ENCODE results near the gene PLA2G1B.

PLA2G1B gene

DNA sequence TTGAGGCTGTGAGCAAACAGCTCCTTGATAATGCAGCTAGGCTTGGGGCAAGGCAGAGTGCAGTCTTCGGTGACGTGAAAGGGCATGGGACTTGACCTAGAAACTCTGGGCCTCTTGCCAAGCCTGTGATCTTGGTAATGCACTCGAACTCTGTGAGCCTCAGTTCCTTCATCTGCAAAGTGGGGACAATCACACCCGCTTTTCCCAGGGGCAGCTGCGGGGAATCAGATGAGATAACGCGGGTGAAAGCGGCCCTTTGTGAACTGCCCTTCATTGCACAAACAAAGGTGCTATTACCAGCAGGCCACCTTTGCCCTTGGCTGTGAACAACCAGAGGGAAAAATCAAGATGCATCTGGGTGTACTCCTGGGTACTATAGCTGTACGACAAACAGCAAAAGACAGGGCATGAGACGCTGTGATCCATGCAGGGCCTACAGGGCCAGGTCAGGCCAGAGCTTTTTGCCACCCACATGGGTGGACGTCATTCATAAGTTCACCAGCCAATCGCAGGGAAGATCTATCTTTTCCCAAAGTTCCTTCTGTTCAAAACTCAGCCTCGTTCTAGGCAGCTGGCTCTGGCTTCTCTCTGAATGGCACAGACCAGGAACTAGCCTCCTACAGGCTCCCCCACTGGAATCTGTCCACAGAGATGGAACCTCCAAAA lies 38.2 kb upstream of the PLA2G1B start:
- Histone ChIP-seq H3F3A (ENCODE audit: insufficient read depth) (no peaks in the 10 kb centered on the region), H3K4me2 (ENCODE audit: low read depth, low read length, poor library complexity, severe bottlenecking) (no peak overlapping the region), H3K9me3 (ENCODE audit: insufficient read depth, low read length) (no peaks in the 10 kb centered on the region), H3K4me3 (ENCODE audit: insufficient read depth, low read length, poor library complexity, severe bottlenecking) (no peak overlapping the region), H3K36me3 (ENCODE audit: low read length) (no peaks in the 10 kb centered on the region), H3K79me2 (ENCODE audit: insufficient read depth, low read length) (no peaks in the 10 kb centered on the region), H3K27me3 (ENCODE audit: low read length) (no peaks in the 10 kb centered on the region), H3K27ac (ENCODE audit: low read depth, low read length) (no peak overlapping the region), H2AFZ (ENCODE audit: low read depth, low read length, severe bottlenecking) (no peak overlapping the region), H4K20me1 (ENCODE audit: low read depth, low read length) (no peaks in the 10 kb centered on the region), H3K9me2 (replicated peaks; ENCODE audit: insufficient read depth, low read length) (no peaks in the 10 kb centered on the region), H3K9ac (ENCODE audit: low read length) (no peak overlapping the region)
- no peak for TF ChIP-seq EZH2phosphoT487 (conservative IDR thresholded peaks at IDR 0.05; ENCODE audit: low read length)
- TF ChIP-seq, protein P1, sequence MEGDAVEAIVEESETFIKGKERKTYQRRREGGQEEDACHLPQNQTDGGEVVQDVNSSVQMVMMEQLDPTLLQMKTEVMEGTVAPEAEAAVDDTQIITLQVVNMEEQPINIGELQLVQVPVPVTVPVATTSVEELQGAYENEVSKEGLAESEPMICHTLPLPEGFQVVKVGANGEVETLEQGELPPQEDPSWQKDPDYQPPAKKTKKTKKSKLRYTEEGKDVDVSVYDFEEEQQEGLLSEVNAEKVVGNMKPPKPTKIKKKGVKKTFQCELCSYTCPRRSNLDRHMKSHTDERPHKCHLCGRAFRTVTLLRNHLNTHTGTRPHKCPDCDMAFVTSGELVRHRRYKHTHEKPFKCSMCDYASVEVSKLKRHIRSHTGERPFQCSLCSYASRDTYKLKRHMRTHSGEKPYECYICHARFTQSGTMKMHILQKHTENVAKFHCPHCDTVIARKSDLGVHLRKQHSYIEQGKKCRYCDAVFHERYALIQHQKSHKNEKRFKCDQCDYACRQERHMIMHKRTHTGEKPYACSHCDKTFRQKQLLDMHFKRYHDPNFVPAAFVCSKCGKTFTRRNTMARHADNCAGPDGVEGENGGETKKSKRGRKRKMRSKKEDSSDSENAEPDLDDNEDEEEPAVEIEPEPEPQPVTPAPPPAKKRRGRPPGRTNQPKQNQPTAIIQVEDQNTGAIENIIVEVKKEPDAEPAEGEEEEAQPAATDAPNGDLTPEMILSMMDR (IDR thresholded peaks at IDR 0.05; ENCODE audit: insufficient read depth, low read length, poor library complexity, severe bottlenecking) = no peak

DNA sequence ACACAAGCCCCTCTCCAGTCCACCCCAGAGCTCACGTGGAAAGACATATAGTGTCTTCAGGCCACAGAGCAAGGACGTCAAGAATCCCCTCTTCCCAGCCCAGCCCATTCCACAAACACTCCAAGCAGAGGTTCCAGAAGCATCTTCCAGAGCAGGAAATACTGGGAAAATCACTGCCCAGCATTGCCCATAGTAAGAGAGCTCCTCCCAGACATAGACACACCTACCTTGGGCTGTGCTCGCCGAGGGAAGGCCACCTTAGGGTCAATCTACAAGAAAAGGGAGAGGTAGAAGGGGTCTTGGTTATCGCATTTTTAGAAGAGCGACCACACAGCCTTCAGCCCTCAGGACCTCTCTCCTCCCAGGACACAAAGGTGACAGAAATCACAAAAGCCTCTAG lies 36.9 kb upstream of the PLA2G1B start:
- no peak overlapping the region for H3K4me2 ChIP-seq (ENCODE audit: low read depth, low read length, poor library complexity, severe bottlenecking)
- no peaks in the 10 kb centered on the region for H3K79me2 ChIP-seq (ENCODE audit: insufficient read depth, low read length)
- H3F3A ChIP-seq (ENCODE audit: insufficient read depth) = no peaks in the 10 kb centered on the region
- no peak overlapping the region for H3K4me3 ChIP-seq (ENCODE audit: insufficient read depth, low read length, poor library complexity, severe bottlenecking)
- H3K36me3 ChIP-seq (ENCODE audit: low read length) = no peaks in the 10 kb centered on the region
- H3K9ac ChIP-seq (ENCODE audit: low read length) = no peak overlapping the region
- H3K9me3 ChIP-seq (ENCODE audit: insufficient read depth, low read length) = no peaks in the 10 kb centered on the region
- H3K27ac ChIP-seq (ENCODE audit: low read depth, low read length) = no peak overlapping the region
- no peak overlapping the region for H2AFZ ChIP-seq (ENCODE audit: low read depth, low read length, severe bottlenecking)
- TF ChIP-seq EZH2phosphoT487 (conservative IDR thresholded peaks at IDR 0.05; ENCODE audit: low read length) = no peak
- TF ChIP-seq, protein P1 (IDR thresholded peaks at IDR 0.05; ENCODE audit: insufficient read depth, low read length, poor library complexity, severe bottlenecking) = no peak
- H3K27me3 ChIP-seq (ENCODE audit: low read length) = no peaks in the 10 kb centered on the region
- no peaks in the 10 kb centered on the region for H3K9me2 ChIP-seq (replicated peaks; ENCODE audit: insufficient read depth, low read length)
- H4K20me1 ChIP-seq (ENCODE audit: low read depth, low read length) = no peaks in the 10 kb centered on the region

DNA sequence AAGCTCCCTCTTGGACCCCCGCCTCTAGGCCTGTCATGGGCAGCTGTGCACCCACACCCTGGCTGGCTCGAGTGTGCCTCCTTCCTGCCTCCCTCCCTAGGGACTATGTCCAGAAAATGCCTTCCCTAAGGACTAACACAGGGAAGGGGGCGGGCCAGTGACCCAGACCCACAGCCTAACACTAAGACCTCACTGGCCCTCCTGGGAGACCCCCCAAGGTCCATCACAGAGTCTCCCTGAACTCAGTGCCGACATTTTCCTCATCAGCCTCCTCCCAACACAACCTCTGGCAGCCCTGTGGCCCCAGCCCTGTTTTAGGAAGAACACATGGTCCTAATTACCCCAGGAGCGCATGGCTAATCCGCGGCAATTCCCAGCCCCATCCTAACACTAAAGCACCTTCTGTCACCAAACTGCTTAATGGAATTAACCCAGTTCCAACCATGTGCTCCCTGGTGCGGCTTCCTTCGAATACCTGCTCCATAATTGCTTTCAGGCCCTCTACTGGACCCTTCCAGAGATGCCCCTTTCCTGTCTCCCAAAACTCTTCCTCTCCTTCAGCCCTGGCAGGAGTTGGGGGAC lies 35.8 kb upstream of the PLA2G1B start:
- Histone ChIP-seq H3K27ac (ENCODE audit: low read depth, low read length) (no peak overlapping the region), H3K4me2 (ENCODE audit: low read depth, low read length, poor library complexity, severe bottlenecking) (no peak overlapping the region), H3F3A (ENCODE audit: insufficient read depth) (no peaks in the 10 kb centered on the region), H3K27me3 (ENCODE audit: low read length) (no peaks in the 10 kb centered on the region), H3K9me2 (replicated peaks; ENCODE audit: insufficient read depth, low read length) (no peaks in the 10 kb centered on the region), H4K20me1 (ENCODE audit: low read depth, low read length) (no peaks in the 10 kb centered on the region), H2AFZ (ENCODE audit: low read depth, low read length, severe bottlenecking) (no peak overlapping the region), H3K9ac (ENCODE audit: low read length) (no peak overlapping the region), H3K9me3 (ENCODE audit: insufficient read depth, low read length) (no peaks in the 10 kb centered on the region), H3K36me3 (ENCODE audit: low read length) (no peaks in the 10 kb centered on the region), H3K79me2 (ENCODE audit: insufficient read depth, low read length) (no peaks in the 10 kb centered on the region), H3K4me3 (ENCODE audit: insufficient read depth, low read length, poor library complexity, severe bottlenecking) (no peak overlapping the region)
- TF ChIP-seq, protein P1 (IDR thresholded peaks at IDR 0.05; ENCODE audit: insufficient read depth, low read length, poor library complexity, severe bottlenecking) = no peak
- TF ChIP-seq EZH2phosphoT487 (conservative IDR thresholded peaks at IDR 0.05; ENCODE audit: low read length) = no peak

Data from SU-DHL-6 (cell line).